Measurements from ENCODE around the gene EXOC3L1. TPM values are rescaled to one million over a fixed set of nuclear protein-coding genes. Genes with fewer than 3 reads are reported as not detected.

The EXOC3L1 gene
- total RNA-seq, 2 experiments from 2014 or later: 0.23 TPM; not detected in 1

- Mint-ChIP-seq H3K36me3 (ENCODE audit: low read depth) (peaks cover 47% of the 10 kb centered on the region), H3K27me3 (no peaks in the 10 kb centered on the region), H3K4me3 (peak overlapping the region; percentile 100), H3K4me1 (ENCODE audit: low read depth) (peaks cover 38% of the 10 kb centered on the region), H3K9me3 (no peaks in the 10 kb centered on the region), H3K27ac (peak overlapping the region; percentile 100)
- TF ChIP-seq, protein P1, sequence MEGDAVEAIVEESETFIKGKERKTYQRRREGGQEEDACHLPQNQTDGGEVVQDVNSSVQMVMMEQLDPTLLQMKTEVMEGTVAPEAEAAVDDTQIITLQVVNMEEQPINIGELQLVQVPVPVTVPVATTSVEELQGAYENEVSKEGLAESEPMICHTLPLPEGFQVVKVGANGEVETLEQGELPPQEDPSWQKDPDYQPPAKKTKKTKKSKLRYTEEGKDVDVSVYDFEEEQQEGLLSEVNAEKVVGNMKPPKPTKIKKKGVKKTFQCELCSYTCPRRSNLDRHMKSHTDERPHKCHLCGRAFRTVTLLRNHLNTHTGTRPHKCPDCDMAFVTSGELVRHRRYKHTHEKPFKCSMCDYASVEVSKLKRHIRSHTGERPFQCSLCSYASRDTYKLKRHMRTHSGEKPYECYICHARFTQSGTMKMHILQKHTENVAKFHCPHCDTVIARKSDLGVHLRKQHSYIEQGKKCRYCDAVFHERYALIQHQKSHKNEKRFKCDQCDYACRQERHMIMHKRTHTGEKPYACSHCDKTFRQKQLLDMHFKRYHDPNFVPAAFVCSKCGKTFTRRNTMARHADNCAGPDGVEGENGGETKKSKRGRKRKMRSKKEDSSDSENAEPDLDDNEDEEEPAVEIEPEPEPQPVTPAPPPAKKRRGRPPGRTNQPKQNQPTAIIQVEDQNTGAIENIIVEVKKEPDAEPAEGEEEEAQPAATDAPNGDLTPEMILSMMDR (IDR thresholded peaks at IDR 0.05): no peak
- ATAC-seq: no peak
- CTCF ChIA-PET: interaction anchor here (1.0 to 2.5 kb wide), 15 partner anchors 12 to 335 kb away, joined by 3 to 13 read pairs (median 5); partner anchors contain the start of genes CTCF, E2F4, KCTD19 and LRRC36
- no peak for DNase-seq
- POLR2A ChIA-PET: interaction anchor here (0.8 to 12.3 kb wide), 13 partner anchors 9 to 51 kb away, joined by 3 to 123 read pairs (median 5); partner anchors contain the start of genes E2F4, FHOD1 and SLC9A5
- intact Hi-C loops (cut with micrococcal nuclease): no loop called here
These were observed 37.6 kb upstream of the EXOC3L1 start for GRCh38 chr16:67227567-67227921.

DNA sequence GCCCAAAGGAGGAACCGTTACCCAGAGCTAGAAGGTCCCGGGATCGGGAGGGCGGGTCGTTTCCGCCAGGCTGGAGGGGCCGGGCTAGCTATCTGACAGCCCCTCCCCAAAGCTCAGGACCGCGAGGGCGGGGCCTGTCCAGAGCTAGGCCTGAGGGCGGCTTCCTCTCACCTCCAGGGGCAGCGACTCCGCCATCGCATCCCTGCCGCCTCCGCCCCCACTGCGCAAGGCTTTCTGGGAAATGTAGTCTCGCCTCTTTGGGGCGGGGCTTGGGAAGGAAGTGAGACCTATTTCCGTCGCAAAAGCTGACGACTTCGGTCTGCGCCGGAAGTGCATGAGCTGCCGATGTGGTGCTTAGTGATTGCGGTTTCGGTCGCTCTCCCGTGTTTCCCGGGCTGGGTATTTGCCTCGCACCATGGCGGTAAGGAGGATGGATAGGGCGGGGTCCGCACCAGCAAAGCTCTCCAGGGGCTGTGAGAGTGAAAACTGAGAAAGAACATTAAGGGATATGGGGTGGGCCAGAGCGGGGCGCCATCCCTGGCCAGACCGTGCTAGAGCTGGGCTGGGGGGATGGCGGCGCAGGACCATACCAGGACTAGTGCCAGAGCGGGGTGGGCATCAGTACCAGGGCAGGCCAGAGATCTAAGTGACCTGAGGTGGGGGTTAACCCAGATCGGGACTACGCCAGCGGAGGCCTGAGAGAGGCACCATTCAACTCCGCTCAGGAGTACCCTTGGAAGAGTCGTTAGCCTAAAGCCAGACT lies 37.0 kb upstream of the EXOC3L1 start, which contains the start of gene TMEM208:
TSS of gene TMEM208 (plus strand) at position 327 of the 763 bp plus-strand sequence. CDS start at position 416, 89 bp downstream.
- peaks cover 45% of the 10 kb centered on the region for H3K36me3 Mint-ChIP-seq (ENCODE audit: low read depth)
- intact Hi-C loops (cut with micrococcal nuclease): no loop called here
- POLR2A ChIA-PET: interaction anchor here (0.8 to 12.3 kb wide), 13 partner anchors 9 to 50 kb away, joined by 3 to 123 read pairs (median 5); partner anchors contain the start of genes E2F4, FHOD1 and SLC9A5
- ATAC-seq (peak; percentile 97), DNase-seq (peak; percentile 99)
- TF ChIP-seq, protein P1 (IDR thresholded peaks at IDR 0.05): no peak
- CTCF ChIA-PET: interaction anchor here (0.7 to 2.5 kb wide), 20 partner anchors 9 to 649 kb away, joined by 3 to 13 read pairs (median 4); partner anchors contain the start of genes CTCF, E2F4, KCTD19 and LRRC36
- no peaks in the 10 kb centered on the region for H3K9me3 Mint-ChIP-seq
- peak within 1 kb of the TSS; percentile 100 for H3K4me3 Mint-ChIP-seq
- H3K27me3 Mint-ChIP-seq: no peaks in the 10 kb centered on the region
- peak within 1 kb of the TSS; percentile 100 for H3K27ac Mint-ChIP-seq
- H3K4me1 Mint-ChIP-seq (ENCODE audit: low read depth): peaks cover 38% of the 10 kb centered on the region

DNA sequence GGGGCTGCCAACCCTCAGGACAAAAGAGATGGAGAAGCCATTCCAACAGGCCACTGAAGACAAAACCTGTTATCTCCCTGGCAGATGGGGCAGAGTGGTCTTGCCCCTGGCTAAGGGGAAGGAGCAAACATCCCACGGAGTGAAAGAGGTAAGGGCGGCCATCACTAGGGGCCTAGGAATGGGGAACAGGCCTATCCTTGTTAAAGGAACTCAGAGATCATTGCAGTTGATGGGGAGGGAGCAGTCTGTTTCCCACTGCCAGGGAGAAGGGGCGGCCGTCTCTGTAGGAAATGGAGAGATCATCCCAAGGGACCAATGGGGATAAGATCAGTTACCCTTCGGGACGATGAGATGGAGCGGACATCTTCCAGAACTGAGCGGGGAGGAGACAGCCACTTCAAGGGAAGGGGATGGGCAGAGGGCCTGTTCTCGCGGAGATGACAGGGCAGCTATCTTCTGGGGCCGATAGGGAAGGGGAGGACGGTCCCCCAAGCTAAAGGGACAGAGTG lies 36.4 kb upstream of the EXOC3L1 start:
- intact Hi-C loops (cut with micrococcal nuclease): no loop called here
- ATAC-seq (peak; percentile 0), DNase-seq (no peak)
- peak overlapping the region; percentile 100 for H3K4me3 Mint-ChIP-seq
- ChIA-PET CTCF (interaction anchor here (0.7 to 2.5 kb wide), 19 partner anchors 9 to 650 kb away, joined by 3 to 13 read pairs (median 5); partner anchors contain the start of genes CTCF, E2F4, KCTD19 and LRRC36), POLR2A (interaction anchor here (0.8 to 12.3 kb wide), 11 partner anchors 8 to 41 kb away, joined by 3 to 123 read pairs (median 5); partner anchors contain the start of genes FHOD1 and SLC9A5)
- peaks cover 38% of the 10 kb centered on the region for H3K36me3 Mint-ChIP-seq (ENCODE audit: low read depth)
- no peaks in the 10 kb centered on the region for H3K27me3 Mint-ChIP-seq
- TF ChIP-seq, protein P1 (IDR thresholded peaks at IDR 0.05): no peak
- H3K9me3 Mint-ChIP-seq: no peaks in the 10 kb centered on the region
- H3K27ac Mint-ChIP-seq: peak overlapping the region; percentile 75
- H3K4me1 Mint-ChIP-seq (ENCODE audit: low read depth): peaks cover 38% of the 10 kb centered on the region

GRCh38 chr16:67223992-67224391 lies 34.1 kb upstream of the EXOC3L1 start:
- Mint-ChIP-seq H3K4me1 (ENCODE audit: low read depth) (peaks cover 35% of the 10 kb centered on the region), H3K27ac (no peak overlapping the region), H3K36me3 (ENCODE audit: low read depth) (peaks cover 19% of the 10 kb centered on the region), H3K9me3 (no peaks in the 10 kb centered on the region), H3K4me3 (no peak overlapping the region), H3K27me3 (no peaks in the 10 kb centered on the region)
- TF ChIP-seq, protein P1 (IDR thresholded peaks at IDR 0.05): no peak
- POLR2A ChIA-PET: interaction anchor here (0.6 to 1.5 kb wide), 6 partner anchors 9 to 246 kb away, joined by 3 to 5 read pairs (median 4); partner anchors contain the start of gene FHOD1
- ATAC-seq (no peak), DNase-seq (no peak)
- CTCF ChIA-PET: interaction anchor here (1.0 to 1.8 kb wide), 2 partner anchors 14 to 69 kb away, joined by 3 to 5 read pairs; no protein-coding TSS in a partner anchor
- intact Hi-C loops (cut with micrococcal nuclease): no loop called here
